Measurements from ENCODE around the gene PRTFDC1.

GRCh38 chr10:24998044-24998443, 45.6 kb upstream of the PRTFDC1 start:
- TF ChIP-seq CTCF (conservative IDR thresholded peaks at IDR 0.05 in 1 of 2, IDR thresholded peaks at IDR 0.05 in 1 of 2; ENCODE audit: low read depth in 1 of 2, low read length in 2 of 2) (no peak), EZH2 (IDR thresholded peaks at IDR 0.05; ENCODE audit: low read length, missing control alignments) (no peak)
